Neuronal stem cell (in vitro differentiated cells): Measurements from ENCODE around the gene COL12A1.

ENCODE experiments used
- DNase-seq: peaks from one replicate; pipeline ENCODE4 v3.0.0-alpha.2; 2013; ENCODE audit warnings: low spot score
- H2AFZ ChIP-seq: one replicate; pipeline ENCODE4 v1.6.1; 2013; ENCODE audit warnings: mild to moderate bottlenecking, low read length, inconsistent platforms
- H2AK5ac ChIP-seq: 2 replicates; pipeline ENCODE4 v1.6.1; 2013; ENCODE audit warnings: low read depth, mild to moderate bottlenecking, inconsistent platforms, low read length, moderate library complexity, mixed read lengths
- H2BK120ac ChIP-seq: 2 replicates; pipeline ENCODE4 v1.6.1; 2013; ENCODE audit warnings: low read depth, mild to moderate bottlenecking, inconsistent platforms, low read length, moderate library complexity, mixed read lengths
- H2BK12ac ChIP-seq: one replicate; pipeline ENCODE4 v1.6.1; 2013; ENCODE audit warnings: low read length, inconsistent platforms
- H2BK15ac ChIP-seq: 2 replicates; pipeline ENCODE4 v1.6.1; 2013; ENCODE audit warnings: mild to moderate bottlenecking, low read length, inconsistent platforms, mixed read lengths
- H2BK5ac ChIP-seq: one replicate; pipeline ENCODE4 v1.6.1; 2013; ENCODE audit warnings: inconsistent platforms, mild to moderate bottlenecking, low read length, moderate library complexity
- H3K14ac ChIP-seq: one replicate; pipeline ENCODE4 v1.6.1; 2013; ENCODE audit warnings: low read length, inconsistent platforms
- H3K18ac ChIP-seq: 2 replicates; pipeline ENCODE4 v1.6.1; 2013; ENCODE audit warnings: low read length, inconsistent platforms
- H3K23ac ChIP-seq: 2 replicates; pipeline ENCODE4 v1.6.1; 2013; ENCODE audit warnings: low read depth, mild to moderate bottlenecking, mixed read lengths, low read length, inconsistent platforms; ENCODE audit not compliant: poor library complexity
- H3K27ac ChIP-seq: replicated peaks from 3 replicates; pipeline ENCODE4 v1.5.1; 2013; ENCODE audit warnings: low read length, inconsistent platforms
- H3K27me3 ChIP-seq, 3 experiments: 2 replicates each; pipeline ENCODE4 v1.6.1; 2013; ENCODE audit warnings: low read length in 3 of 3, mild to moderate bottlenecking in 2 of 3, inconsistent platforms in 1 of 3, low read depth in 1 of 3, mixed read lengths in 1 of 3, moderate library complexity in 1 of 3; ENCODE audit not compliant: control insufficient read depth in 3 of 3, insufficient read depth in 3 of 3
- H3K36me3 ChIP-seq, 2 donors: replicated peaks in 1 of 2; 2 replicates each; pipeline ENCODE4 v1.6.1; 2013; ENCODE audit warnings: low read length in 2 of 2; ENCODE audit not compliant: control insufficient read depth in 2 of 2, insufficient read depth in 2 of 2
- H3K4ac ChIP-seq: 2 replicates; pipeline ENCODE4 v1.6.1; 2013; ENCODE audit warnings: inconsistent platforms, mild to moderate bottlenecking, low read length, moderate library complexity
- H3K4me1 ChIP-seq, 2 donors: 1 replicate in 1 of 2; 2 replicates in 1 of 2; pipeline ENCODE4 v1.6.1; 2013; ENCODE audit warnings: low read length in 2 of 2, low read depth in 1 of 2; ENCODE audit not compliant: control insufficient read depth in 2 of 2, insufficient read depth in 1 of 2
- H3K4me2 ChIP-seq: one replicate; pipeline ENCODE4 v1.6.1; 2013; ENCODE audit warnings: mild to moderate bottlenecking, low read length, inconsistent platforms; ENCODE audit not compliant: insufficient read depth, poor library complexity, severe bottlenecking
- H3K4me3 ChIP-seq, 2 donors: 2 replicates each; pipeline ENCODE4 v1.5.1; 2013; ENCODE audit warnings: low read length in 2 of 2, mild to moderate bottlenecking in 2 of 2, inconsistent platforms in 1 of 2, moderate library complexity in 1 of 2
- H3K79me1 ChIP-seq: one replicate; pipeline ENCODE4 v1.6.1; 2013; ENCODE audit warnings: low read depth, mild to moderate bottlenecking, inconsistent platforms, low read length, moderate library complexity
- H3K9ac ChIP-seq: one replicate; pipeline ENCODE4 v1.6.1; 2013; ENCODE audit warnings: mild to moderate bottlenecking, low read depth, low read length, inconsistent platforms; ENCODE audit not compliant: poor library complexity
- H3K9me3 ChIP-seq, 2 donors: replicated peaks in 1 of 2; 2 replicates each; pipeline versions ENCODE3 to v1.6.1; 2013; ENCODE audit warnings: low read length in 2 of 2, mild to moderate bottlenecking in 2 of 2, inconsistent platforms in 1 of 2, low read depth in 1 of 2, mixed read lengths in 1 of 2, moderate library complexity in 1 of 2; ENCODE audit not compliant: control insufficient read depth in 2 of 2, insufficient read depth in 1 of 2
- H4K8ac ChIP-seq: one replicate; pipeline ENCODE4 v1.6.1; 2013; ENCODE audit warnings: low read depth, mild to moderate bottlenecking, inconsistent platforms, low read length, moderate library complexity
- H4K91ac ChIP-seq: one replicate; pipeline ENCODE4 v1.6.1; 2013; ENCODE audit warnings: low read length, low read depth, mild to moderate bottlenecking, inconsistent platforms; ENCODE audit not compliant: poor library complexity
- WGBS, 2 donors: extraction: QIAGEN DNeasy Blood & Tissue Kit; methylation state at CpG; one replicate each; pipeline ENCODE4 v1.1.7; 2013; ENCODE audit warnings: missing lambda C conversion rate in 2 of 2, mixed read lengths in 1 of 2; ENCODE audit not compliant: insufficient read length in 2 of 2, insufficient replicate concordance in 1 of 2; ENCODE audit errors: extremely low coverage in 2 of 2; 5-methylcytosine and 5-hydroxymethylcytosine counted together

Gene COL12A1

DNA sequence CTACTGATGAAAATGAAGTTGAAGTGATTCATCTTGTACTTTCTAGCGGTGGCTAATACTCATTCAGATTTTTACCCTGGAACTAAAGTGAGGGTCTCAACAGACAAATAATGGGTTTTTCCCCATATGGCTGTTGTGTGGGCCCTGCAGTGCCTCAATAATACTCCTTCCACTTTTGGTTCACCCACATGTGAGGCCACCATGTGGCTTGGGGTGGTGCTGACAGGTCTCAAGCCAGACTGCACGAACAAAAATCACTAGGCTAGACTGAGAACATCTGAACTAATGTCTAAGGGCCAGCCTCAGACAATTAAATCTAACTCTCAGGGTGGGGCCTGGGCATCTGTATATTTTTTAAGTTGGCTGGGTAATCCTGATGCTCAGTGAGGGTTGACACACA lies 7.9 kb upstream of the COL12A1 start:
- no peak overlapping the region for H3K4ac ChIP-seq
- no peak overlapping the region for H2BK15ac ChIP-seq
- no peak overlapping the region for H4K8ac ChIP-seq
- no peak overlapping the region for H3K9ac ChIP-seq
- no peak overlapping the region for H2AK5ac ChIP-seq
- no peak overlapping the region for H2BK12ac ChIP-seq
- no peak overlapping the region for H2AFZ ChIP-seq
- H3K27ac ChIP-seq = no peak overlapping the region
- no peak overlapping the region for H4K91ac ChIP-seq
- H3K27me3 ChIP-seq = peaks cover 0 to 29% (median under 1%) of the 10 kb centered on the region in 3 experiments
- WGBS, 2 donors = no CpG with 5 or more reads among the region's 2 CpGs
- H3K18ac ChIP-seq = no peak overlapping the region
- H3K23ac ChIP-seq = no peak overlapping the region
- H3K36me3 ChIP-seq = no peaks in the 10 kb centered on the region
- no peaks in the 10 kb centered on the region for H3K9me3 ChIP-seq
- no peak overlapping the region for H2BK5ac ChIP-seq
- H2BK120ac ChIP-seq = no peak overlapping the region
- no peak for DNase-seq
- H3K4me2 ChIP-seq = no peak overlapping the region
- peaks cover under 1 to 3% of the 10 kb centered on the region in 2 donors for H3K4me1 ChIP-seq
- no peak overlapping the region for H3K14ac ChIP-seq
- no peaks in the 10 kb centered on the region for H3K79me1 ChIP-seq
- no peak overlapping the region for H3K4me3 ChIP-seq

DNA sequence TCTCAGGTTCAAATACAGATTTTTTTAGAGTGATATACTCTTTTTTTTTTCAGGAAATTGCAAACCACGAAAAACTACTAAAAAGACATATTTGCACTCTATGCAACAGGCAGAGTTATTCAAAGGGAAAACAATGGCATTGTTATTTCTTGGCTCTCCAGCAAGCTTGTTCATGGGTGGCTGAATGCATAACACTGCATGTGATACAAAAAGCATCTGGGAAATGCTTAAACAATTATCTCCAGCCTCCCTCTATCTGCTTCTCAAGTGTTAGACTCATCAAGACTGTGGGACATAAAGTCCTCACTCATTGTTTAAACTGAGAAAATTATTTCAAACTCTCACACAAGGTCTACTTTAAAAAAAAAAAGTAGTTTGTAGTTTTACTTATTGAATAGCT lies 7.3 kb upstream of the COL12A1 start:
- Histone ChIP-seq H2BK12ac (no peak overlapping the region), H3K36me3 (no peaks in the 10 kb centered on the region), H3K4me2 (no peak overlapping the region), H3K4me3 (no peak overlapping the region), H3K27ac (no peak overlapping the region), H3K14ac (no peak overlapping the region), H3K18ac (no peak overlapping the region), H2AK5ac (no peak overlapping the region), H2BK5ac (no peak overlapping the region), H3K4ac (no peak overlapping the region), H3K79me1 (no peaks in the 10 kb centered on the region), H2AFZ (no peak overlapping the region), H4K91ac (no peak overlapping the region), H3K9me3 (no peaks in the 10 kb centered on the region), H3K4me1 (peaks cover 3 to 7% of the 10 kb centered on the region in 2 donors), H4K8ac (no peak overlapping the region), H3K9ac (no peak overlapping the region), H3K27me3 (peaks cover 2 to 34% (median 7%) of the 10 kb centered on the region in 3 experiments), H2BK15ac (no peak overlapping the region), H3K23ac (no peak overlapping the region), H2BK120ac (no peak overlapping the region)
- WGBS, 2 donors = no CpG with 5 or more reads among the region's 1 CpG
- DNase-seq = no peak

DNA sequence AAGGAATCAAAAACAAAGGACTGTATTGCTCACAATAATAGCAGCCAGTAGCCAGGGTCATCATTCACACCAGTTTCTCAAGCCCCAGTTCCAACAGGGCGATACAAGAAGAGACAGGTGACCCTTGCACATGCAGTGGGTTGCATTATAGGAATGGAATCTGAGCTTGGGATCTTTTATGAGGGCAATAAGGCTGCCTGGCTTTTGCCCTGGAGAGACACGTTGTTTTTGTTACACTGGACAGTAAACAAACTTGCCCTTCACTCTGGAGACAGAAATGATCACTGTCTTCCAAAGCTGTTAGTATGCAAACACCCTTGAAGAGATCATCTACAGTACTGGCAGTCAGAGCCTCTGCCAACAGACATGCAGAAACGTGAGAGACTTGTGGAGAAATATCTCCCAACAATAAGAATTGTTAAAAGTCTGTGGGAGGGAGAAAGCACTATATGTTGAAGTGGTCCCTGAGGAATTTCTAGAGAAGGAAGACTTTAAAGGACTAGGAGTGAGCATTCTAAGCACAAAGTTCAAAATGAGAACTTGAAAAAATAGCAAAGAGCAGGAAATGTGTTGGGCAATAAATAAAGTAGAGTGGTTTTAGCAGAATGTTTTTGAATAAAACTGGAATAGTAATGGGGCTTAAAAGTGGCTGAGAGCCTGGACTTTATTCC lies 6.2 kb upstream of the COL12A1 start:
- no peak overlapping the region for H4K91ac ChIP-seq
- no peak overlapping the region for H2BK15ac ChIP-seq
- peaks cover 5 to 40% (median 18%) of the 10 kb centered on the region in 3 experiments for H3K27me3 ChIP-seq
- peak overlapping the region; percentile 28 for H2AFZ ChIP-seq
- H2BK12ac ChIP-seq = no peak overlapping the region
- no peak overlapping the region for H3K4me2 ChIP-seq
- no CpG with 5 or more reads among the region's 3 CpGs for WGBS, 2 donors
- no peak overlapping the region for H3K9ac ChIP-seq
- no peak overlapping the region for H3K4ac ChIP-seq
- peaks cover 2 to 11% of the 10 kb centered on the region in 2 donors for H3K4me1 ChIP-seq
- H3K27ac ChIP-seq = no peak overlapping the region
- H2BK120ac ChIP-seq = no peak overlapping the region
- no peak overlapping the region for H2BK5ac ChIP-seq
- DNase-seq = no peak
- H3K9me3 ChIP-seq = no peaks in the 10 kb centered on the region
- no peak overlapping the region for H3K4me3 ChIP-seq
- H4K8ac ChIP-seq = no peak overlapping the region
- H3K79me1 ChIP-seq = no peaks in the 10 kb centered on the region
- H3K18ac ChIP-seq = no peak overlapping the region
- no peak overlapping the region for H3K23ac ChIP-seq
- H3K36me3 ChIP-seq = no peaks in the 10 kb centered on the region
- no peak overlapping the region for H3K14ac ChIP-seq
- no peak overlapping the region for H2AK5ac ChIP-seq

DNA sequence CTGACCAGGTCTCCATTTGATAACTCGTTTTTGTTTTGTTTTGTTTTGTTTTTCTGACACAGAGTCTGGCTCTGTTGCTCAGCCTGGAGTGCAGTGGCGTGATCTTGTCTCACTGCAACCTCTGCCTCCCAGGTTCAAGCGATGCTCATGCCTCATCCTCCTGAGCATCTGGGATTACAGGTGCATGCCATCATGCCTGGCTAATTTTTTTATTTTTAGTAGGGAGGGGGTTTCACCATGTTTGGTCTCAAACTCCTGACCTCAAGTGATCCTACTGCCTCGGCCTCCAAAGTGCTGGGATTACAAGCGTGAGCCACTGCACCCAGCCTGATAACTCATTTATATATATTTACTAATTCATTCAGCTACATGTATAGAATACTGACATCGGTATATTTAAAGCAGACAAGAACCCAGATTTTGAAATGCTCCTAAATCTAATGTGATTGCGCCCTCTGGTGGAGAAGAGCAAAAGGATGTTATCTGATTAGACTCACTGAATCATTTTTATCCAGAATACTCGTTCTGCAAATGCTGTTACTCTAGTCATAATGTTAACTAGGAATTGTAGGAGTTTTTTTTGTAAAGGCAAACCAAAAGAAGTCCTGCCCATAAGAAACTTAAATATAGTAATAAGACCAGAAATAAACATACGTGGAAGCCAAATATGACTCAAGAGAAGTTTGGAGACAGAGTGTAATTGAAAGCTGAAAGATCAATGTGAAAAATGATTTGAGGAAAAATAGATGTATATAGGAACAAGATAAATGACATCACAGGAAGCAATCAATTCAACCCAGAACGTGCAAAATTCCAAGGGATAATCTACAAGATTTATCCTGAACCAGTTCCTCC lies 5.3 kb upstream of the COL12A1 start:
- Histone ChIP-seq H2BK15ac (no peak overlapping the region), H2BK120ac (no peak overlapping the region), H2AK5ac (no peak overlapping the region), H2AFZ (no peak overlapping the region), H3K9me3 (no peaks in the 10 kb centered on the region), H4K8ac (no peak overlapping the region), H3K18ac (no peak overlapping the region), H3K4ac (no peak overlapping the region), H3K27me3 (peaks cover 6 to 48% (median 27%) of the 10 kb centered on the region in 3 experiments), H3K4me3 (no peak overlapping the region), H3K4me1 (peaks cover 0 to 14% of the 10 kb centered on the region in 2 donors), H3K79me1 (no peaks in the 10 kb centered on the region), H3K23ac (no peak overlapping the region), H2BK5ac (no peak overlapping the region), H4K91ac (no peak overlapping the region), H3K27ac (no peak overlapping the region), H3K14ac (no peak overlapping the region), H3K4me2 (no peak overlapping the region), H2BK12ac (no peak overlapping the region), H3K9ac (no peak overlapping the region), H3K36me3 (no peaks in the 10 kb centered on the region)
- peak; percentile 61 for DNase-seq
- WGBS, 2 donors = no CpG with 5 or more reads among the region's 10 CpGs
